Measurements from ENCODE around the gene P3H2.

DNA sequence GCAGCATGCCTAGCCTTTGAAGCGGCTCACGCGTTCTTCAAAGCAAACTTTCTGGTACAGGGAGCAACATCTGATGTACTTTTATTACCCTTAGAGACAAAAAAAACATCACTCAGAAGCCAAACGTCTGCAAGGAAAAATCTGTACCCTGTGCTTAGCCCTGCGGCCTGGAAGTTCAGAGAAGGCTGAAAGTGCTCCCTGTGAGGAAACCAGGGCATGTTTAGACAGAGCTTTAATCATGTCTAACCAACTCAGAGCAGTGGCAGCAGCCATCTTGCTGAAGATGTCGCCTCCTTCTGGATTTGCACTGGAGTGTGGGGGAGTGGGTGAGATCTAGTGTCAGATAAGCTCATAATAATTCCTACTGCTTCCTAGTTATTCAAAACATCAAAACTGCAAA, 170.4 kb downstream of the P3H2 start:
- TF ChIP-seq CTCF (conservative IDR thresholded peaks at IDR 0.05; ENCODE audit: low read length) (peak; percentile 29), EZH2phosphoT487 (IDR thresholded peaks at IDR 0.05; ENCODE audit: borderline replicate concordance) (no peak)
